GM19351 (cell line): ENCODE results near the gene KLHL22.
"Not testable (repeated sequence)": the region's sequence is repeated elsewhere in the genome, so short reads cannot be mapped to it uniquely, and the experiment has no call there.

ENCODE experiments used
- ATAC-seq: cut with Tn5 transposase; IDR thresholded peaks from one replicate; pipeline ENCODE4 v1.9.1; 2021; ENCODE audit warnings: mild to moderate bottlenecking, moderate library complexity; ENCODE audit not compliant: unreplicated experiment

Gene KLHL22

GRCh38 chr22:20405291-20405930 is 90.2 kb downstream of the KLHL22 start:
- no peak for ATAC-seq

- no peak for ATAC-seq
These were observed 90.7 kb downstream of the KLHL22 start for GRCh38 chr22:20404881-20405280.

GRCh38 chr22:20403779-20404140 is 91.8 kb downstream of the KLHL22 start:
- ATAC-seq: no peak

DNA sequence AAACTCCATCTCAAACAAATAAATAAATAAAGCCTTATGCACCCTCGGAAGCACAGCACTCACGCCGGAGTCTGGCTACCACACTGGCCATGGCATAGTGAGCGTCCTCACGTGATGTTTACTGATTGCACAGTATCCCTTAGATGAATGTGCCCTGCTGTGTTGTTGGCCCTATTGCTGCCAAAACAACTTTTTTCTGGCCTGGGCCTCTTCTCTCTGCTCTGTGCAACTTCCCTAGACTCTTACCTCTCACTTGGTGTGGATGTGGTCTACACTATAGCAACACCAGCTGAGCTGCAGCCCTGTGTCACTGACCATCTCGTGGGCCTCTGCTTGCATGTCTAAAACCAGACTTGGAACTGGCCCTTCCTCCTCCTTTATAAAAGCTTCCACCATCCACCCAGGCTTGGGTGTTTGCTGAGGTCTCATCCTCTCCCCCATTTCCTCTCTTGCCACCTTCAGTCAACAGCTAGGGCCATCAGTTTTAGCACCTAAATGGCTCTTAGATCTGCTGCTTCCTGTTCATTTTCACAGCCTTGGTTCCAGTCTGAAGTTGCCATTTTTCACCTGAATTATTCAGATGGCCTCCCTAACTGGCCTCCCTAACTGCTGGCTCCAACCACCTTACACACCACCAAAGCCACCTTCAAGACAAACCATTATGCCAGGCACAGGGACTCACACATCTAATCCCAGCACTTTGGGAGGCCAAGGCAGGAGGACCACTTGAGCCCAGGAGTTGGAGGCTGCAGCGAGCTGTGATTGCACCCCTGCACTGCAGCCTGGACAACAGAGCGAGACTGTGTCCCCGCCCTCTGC is 92.4 kb downstream of the KLHL22 start:
- no peak for ATAC-seq

GRCh38 chr22:20401376-20402014 is 94.1 kb downstream of the KLHL22 start:
- no peak for ATAC-seq

GRCh38 chr22:20400606-20401375 is 94.8 kb downstream of the KLHL22 start:
- no peak for ATAC-seq

DNA sequence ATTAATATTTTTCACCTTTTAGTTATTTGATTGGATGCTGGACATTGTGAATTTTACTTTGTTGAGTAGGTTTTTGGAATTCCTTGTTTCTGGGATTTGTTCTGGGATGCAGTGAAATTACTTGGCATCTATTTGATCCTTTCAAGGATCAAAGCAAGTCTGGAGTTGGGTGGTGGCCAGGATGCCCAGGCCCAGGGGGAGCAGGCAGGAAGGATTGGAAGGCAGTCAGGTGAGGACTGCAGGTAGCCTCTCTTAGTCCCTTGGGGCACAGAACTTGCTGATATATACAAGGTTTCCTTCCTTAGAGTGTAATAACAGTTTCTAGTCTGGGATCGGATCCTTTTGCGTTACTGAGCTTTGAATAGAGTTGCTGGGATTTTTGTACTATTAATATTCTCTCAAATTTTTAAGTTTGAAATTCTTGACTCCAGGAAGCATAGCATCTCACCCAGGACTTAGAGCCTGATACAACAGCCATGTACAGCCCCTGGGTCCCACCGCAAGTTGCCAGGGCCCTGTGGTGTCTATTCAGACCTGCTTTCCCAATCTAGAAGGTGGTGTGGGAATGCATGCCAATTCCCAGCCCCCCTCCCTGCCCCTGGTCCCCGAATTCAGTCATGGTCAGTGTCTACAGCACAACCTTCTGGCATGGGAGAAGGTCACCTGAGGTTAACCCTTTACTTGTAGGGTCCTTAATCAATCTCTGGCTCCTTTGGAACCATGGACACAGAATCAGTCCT is 95.6 kb downstream of the KLHL22 start:
- ATAC-seq: no peak

GRCh38 chr22:20398420-20398819 is 97.2 kb downstream of the KLHL22 start:
- ATAC-seq: no peak

GRCh38 chr22:20397498-20397897 is 98.1 kb downstream of the KLHL22 start:
- no peak for ATAC-seq

GRCh38 chr22:20396639-20397038 is 99.0 kb downstream of the KLHL22 start:
- ATAC-seq: no peak

DNA sequence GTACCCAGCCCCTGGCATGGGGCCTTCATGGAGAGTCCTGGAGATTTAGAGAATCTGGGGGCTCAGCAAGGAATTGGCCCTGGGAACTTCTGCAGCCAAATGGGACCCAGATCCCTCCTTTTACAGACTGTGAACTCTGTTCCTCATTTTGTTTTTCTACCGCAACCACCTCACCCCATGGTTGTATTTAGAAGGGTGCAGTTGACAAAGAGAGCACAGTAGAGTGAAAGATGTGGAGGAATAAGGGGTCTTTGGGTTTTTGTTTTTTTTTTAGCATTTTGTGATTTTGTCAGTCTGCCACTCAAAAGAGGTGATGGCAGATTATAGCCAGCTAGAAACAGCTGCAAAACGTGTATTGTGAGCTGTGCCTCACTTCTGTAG is 99.7 kb downstream of the KLHL22 start:
- no peak for ATAC-seq

GRCh38 chr22:20395181-20395906 is 100.3 kb downstream of the KLHL22 start:
- no peak for ATAC-seq

- peak; percentile 66 for ATAC-seq
These were observed 101.7 kb downstream of the KLHL22 start, which contains the start of gene ZNF74 for GRCh38 chr22:20393705-20394476. Gene ZNF74, plus strand, starts transcription at chr22:20394151. Its CDS starts 478 bp downstream, at chr22:20394629.

- no peak for ATAC-seq
These were observed 102.5 kb downstream of the KLHL22 start for GRCh38 chr22:20392983-20393704.

GRCh38 chr22:20392365-20392881 is 103.2 kb downstream of the KLHL22 start:
- not testable (repeated sequence) for ATAC-seq
